ENCODE results near the gene SLC6A2. TPM values are rescaled to one million over a fixed set of nuclear protein-coding genes. Genes with fewer than 3 reads are reported as not detected.

Gene SLC6A2
- total and polyA plus RNA-seq, 2 of the 13 experiments (the other 11 are each of a cell fraction or from before 2014, with no cell fraction given) = 0.62 to 0.66 TPM

GRCh38 chr16:55655381-55655896, 349 bp upstream of the SLC6A2 start (continued):
- no peak for TF ChIP-seq PATZ1 (CRISPR knock-in tag; IDR thresholded peaks at IDR 0.05)
- 0 out of 2 replicates have a peak, but pooled peaks have one; percentile 53 for TF ChIP-seq UBTF (CRISPR knock-in tag; IDR thresholded peaks at IDR 0.05)
- TF ChIP-seq POLR2G (IDR thresholded peaks at IDR 0.05; ENCODE audit: low read depth, low read length) = no peak
- no peak for TF ChIP-seq ARNT2 (CRISPR knock-in tag; IDR thresholded peaks at IDR 0.05; ENCODE audit: low read depth)
- no peak for TF ChIP-seq ZNF574 (CRISPR knock-in tag; IDR thresholded peaks at IDR 0.05)
- no peak for TF ChIP-seq ZNF83 (CRISPR knock-in tag; IDR thresholded peaks at IDR 0.05; ENCODE audit: borderline replicate concordance)
